A673 (cell line): ENCODE measurements around the gene PADI4. TPM values are rescaled to one million over a fixed set of nuclear protein-coding genes. Genes with fewer than 3 reads are reported as not detected.

ENCODE experiments used
- BruUV-seq: library from RNA; stranded (reverse); fragments of 400-500 nt; replicated peaks from 2 replicates; lab custom pipeline; 2021; lab: Mats Ljungman, UMichigan
- CTCF ChIA-PET: fragments of 300-600 bp; sonication (Branson Sonifier 250); formaldehyde crosslinking; loops from one replicate; lab custom pipeline; 2022; ENCODE audit warnings: antibody characterized with exemption; lab: Charles Lee
- POLR2A ChIA-PET: fragments of 300-600 bp; sonication (Branson Sonifier 250); formaldehyde crosslinking; loops from one replicate; lab custom pipeline; 2022; ENCODE audit warnings: antibody characterized with exemption; ENCODE audit not compliant: low non-redundant PET; lab: Charles Lee
- DNase-seq: peaks from one replicate; pipeline ENCODE4 v3.0.0-alpha.2; 2015; ENCODE audit warnings: low spot score
- H3K27ac ChIP-seq: fragments of 200-600 bp; sonication (generic); 2 replicates; pipeline ENCODE4 v1.5.1; 2016; ENCODE audit warnings: mixed run types, low read depth, mild to moderate bottlenecking, mixed read lengths, antibody characterized with exemption, low read length; ENCODE audit not compliant: poor library complexity, severe bottlenecking
- H3K27me3 ChIP-seq: fragments of 200-600 bp; sonication (generic); replicated peaks from 2 replicates; pipeline ENCODE4 v1.6.1; 2017; ENCODE audit warnings: mixed run types, low read depth, mild to moderate bottlenecking, mixed read lengths, antibody characterized with exemption, low read length; ENCODE audit not compliant: insufficient read depth, poor library complexity
- H3K36me3 ChIP-seq: fragments of 200-600 bp; sonication (generic); 2 replicates; pipeline ENCODE4 v1.6.1; 2016; ENCODE audit warnings: mixed run types, mild to moderate bottlenecking, mixed read lengths, antibody characterized with exemption, low read length; ENCODE audit not compliant: insufficient read depth, poor library complexity, severe bottlenecking
- H3K4me1 ChIP-seq: fragments of 200-600 bp; sonication (generic); 2 replicates; pipeline ENCODE4 v1.6.1; 2017; ENCODE audit warnings: mixed run types, mild to moderate bottlenecking, mixed read lengths, antibody characterized with exemption, low read length; ENCODE audit not compliant: insufficient read depth, poor library complexity, severe bottlenecking
- H3K4me3 ChIP-seq: fragments of 200-600 bp; sonication (generic); 2 replicates; pipeline ENCODE4 v1.5.1; 2016; ENCODE audit warnings: low read depth, mixed run types, mild to moderate bottlenecking, mixed read lengths, low read length; ENCODE audit not compliant: poor library complexity, severe bottlenecking
- H3K9me3 ChIP-seq: fragments of 200-600 bp; sonication (generic); 2 replicates; pipeline ENCODE4 v1.6.1; 2016; ENCODE audit warnings: mixed run types, low read depth, mild to moderate bottlenecking, mixed read lengths, antibody characterized with exemption, low read length; ENCODE audit not compliant: poor library complexity, severe bottlenecking
- CTCF ChIP-seq: fragments of 300-800, 200-600 bp; sonication (generic); conservative IDR thresholded peaks from 2 replicates; pipeline ENCODE4 v1.5.1; 2017; ENCODE audit warnings: low read depth, mild to moderate bottlenecking, antibody characterized with exemption, low read length, moderate library complexity, mixed read lengths
- EZH2 ChIP-seq: fragments of 200-600 bp; sonication (generic); IDR thresholded peaks from 2 replicates; pipeline ENCODE4 v1.6.1; 2017; ENCODE audit warnings: borderline replicate concordance, low read depth, mild to moderate bottlenecking, mixed read lengths, antibody characterized with exemption, low read length; ENCODE audit not compliant: poor library complexity, severe bottlenecking
- intact Hi-C: fragments of 100-400 bp; cut with micrococcal nuclease; formaldehyde crosslinking; loops from one replicate; pipeline ENCODE4 v1.10.0; 2022; ENCODE audit not compliant: unreplicated experiment
- total RNA-seq: library from RNA; stranded (reverse); gene quantifications from 2 replicates; pipeline ENCODE4 v1.2.3, GENCODE V29; 2021

PADI4 gene
- total RNA-seq, 1 experiment from 2014 or later = not detected

GRCh38 chr1:17280894-17281293 lies 27.1 kb upstream of the PADI4 start:
- no peak for DNase-seq
- Histone ChIP-seq H3K9me3 (no peaks in the 10 kb centered on the region), H3K4me1 (no peaks in the 10 kb centered on the region), H3K27ac (no peak overlapping the region), H3K36me3 (no peaks in the 10 kb centered on the region), H3K27me3 (no peaks in the 10 kb centered on the region), H3K4me3 (no peak overlapping the region)
- intact Hi-C loops = no loop called here
- ChIA-PET POLR2A (no interaction called here), CTCF (no interaction called here)
- TF ChIP-seq EZH2 (no peak), CTCF (no peak)
- no TSS peak for BruUV-seq

GRCh38 chr1:17281775-17282181 lies 26.2 kb upstream of the PADI4 start:
- intact Hi-C loops = no loop called here
- no peaks in the 10 kb centered on the region for H3K4me1 ChIP-seq
- TF ChIP-seq EZH2 (no peak), CTCF (no peak)
- no peaks in the 10 kb centered on the region for H3K36me3 ChIP-seq
- no peaks in the 10 kb centered on the region for H3K9me3 ChIP-seq
- BruUV-seq = no TSS peak
- ChIA-PET POLR2A (no interaction called here), CTCF (no interaction called here)
- H3K27ac ChIP-seq = no peak overlapping the region
- DNase-seq = no peak
- H3K27me3 ChIP-seq = no peaks in the 10 kb centered on the region
- H3K4me3 ChIP-seq = no peak overlapping the region

- POLR2A ChIA-PET = no interaction called here
- DNase-seq = no peak
- Histone ChIP-seq H3K27me3 (no peaks in the 10 kb centered on the region), H3K36me3 (no peaks in the 10 kb centered on the region), H3K4me3 (no peak overlapping the region), H3K9me3 (no peaks in the 10 kb centered on the region), H3K27ac (no peak overlapping the region), H3K4me1 (peaks cover 9% of the 10 kb centered on the region)
- BruUV-seq = no TSS peak
- CTCF ChIA-PET = no interaction called here
- TF ChIP-seq EZH2 (no peak), CTCF (no peak)
- intact Hi-C loops = no loop called here
These were observed 25.2 kb upstream of the PADI4 start for GRCh38 chr1:17282836-17283235.
